Medulla oblongata (tissue), 1 donor: ENCODE measurements around the gene CPE.

Experiments
- DNase-seq: peaks from one replicate; pipeline ENCODE4 v3.0.0-alpha.2; 2015; ENCODE audit errors: extremely low spot score

CPE gene

DNA sequence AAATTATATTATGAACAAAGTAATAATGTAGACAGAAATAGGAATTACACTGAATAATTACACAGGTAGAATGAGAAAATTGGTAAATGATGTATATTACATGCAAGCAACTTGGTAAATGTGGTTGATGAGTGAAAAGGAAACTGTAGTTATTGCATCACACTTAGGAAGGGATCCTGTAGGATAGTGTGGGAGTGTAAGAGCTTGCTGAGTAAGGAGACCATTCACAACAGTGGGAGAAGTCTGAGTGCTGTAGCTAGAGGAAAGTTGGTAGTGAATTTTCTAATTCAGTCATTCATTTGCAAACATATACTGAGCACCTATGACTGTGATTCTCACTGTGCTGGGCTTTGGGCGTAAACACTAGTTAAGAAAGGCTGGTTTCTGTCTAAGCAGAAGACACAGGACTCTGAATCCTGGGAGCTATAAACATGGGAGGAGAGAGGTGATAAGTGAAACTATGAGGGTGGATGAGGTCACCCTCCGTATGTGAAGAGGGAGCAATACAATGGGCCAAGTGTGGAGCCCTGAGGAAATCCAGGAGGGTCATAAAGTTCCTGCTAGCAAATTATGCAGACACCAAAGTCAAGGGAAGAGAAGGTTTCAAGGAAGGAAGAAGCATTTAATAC lies 14.2 kb upstream of the CPE start:
- DNase-seq, result no peak

DNA sequence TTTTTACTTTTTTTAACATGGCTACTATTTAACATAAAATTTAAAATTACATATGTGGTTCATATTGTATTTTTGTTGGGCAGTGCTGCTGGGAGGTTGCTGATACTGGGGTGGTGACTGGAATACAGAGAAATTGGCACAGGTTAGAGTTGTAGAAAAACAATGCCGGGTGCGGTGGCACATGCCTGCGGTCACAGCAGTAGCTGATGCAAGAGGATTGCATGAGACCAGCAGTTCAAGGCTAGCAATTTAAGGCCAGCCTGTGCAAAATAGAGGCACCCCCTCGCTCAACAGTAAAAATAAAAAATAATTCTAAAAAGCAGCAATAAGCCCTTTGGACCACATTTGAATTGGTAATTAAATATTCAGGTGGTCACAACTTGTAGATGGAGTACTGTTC lies 11.8 kb upstream of the CPE start:
- no peak for DNase-seq

DNA sequence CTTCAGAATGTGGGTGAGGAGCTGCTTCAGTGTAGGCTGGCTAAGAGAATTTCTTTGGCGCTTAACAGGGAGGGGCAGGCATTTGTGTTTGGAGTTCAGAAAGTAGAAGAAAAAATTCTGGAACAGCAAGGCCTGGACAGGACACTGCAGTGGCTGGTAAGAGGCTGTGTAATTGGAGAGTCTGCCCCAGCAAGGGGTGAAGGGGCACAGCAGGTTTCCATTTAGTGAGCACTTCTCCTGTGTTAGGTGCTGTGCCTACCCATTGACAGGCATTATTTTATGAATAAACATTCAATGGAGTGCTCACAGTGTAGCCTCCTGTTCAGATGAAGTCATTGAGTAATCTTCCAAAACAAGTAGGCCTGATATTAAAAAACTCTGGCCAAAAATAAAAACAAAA lies 10.7 kb upstream of the CPE start:
- DNase-seq, result no peak

DNA sequence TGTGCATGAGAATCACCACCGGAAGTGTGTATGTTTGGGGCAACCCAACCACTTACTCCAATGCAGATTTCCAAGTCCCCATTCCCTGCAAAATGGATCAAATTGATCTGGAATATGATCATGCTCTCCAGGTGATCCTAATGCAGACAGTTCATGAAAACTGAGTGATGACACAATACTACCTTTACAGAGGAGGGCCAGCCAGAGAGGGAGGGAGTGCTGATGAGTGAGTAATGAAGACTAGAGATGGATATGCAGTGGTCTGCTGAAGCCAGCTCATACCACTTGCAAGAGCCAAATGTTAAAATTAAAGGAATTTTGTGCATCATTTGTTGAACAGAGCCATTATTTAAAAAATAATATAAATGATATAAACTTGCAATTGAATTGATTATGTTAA lies 10.2 kb upstream of the CPE start:
- no peak for DNase-seq

DNA sequence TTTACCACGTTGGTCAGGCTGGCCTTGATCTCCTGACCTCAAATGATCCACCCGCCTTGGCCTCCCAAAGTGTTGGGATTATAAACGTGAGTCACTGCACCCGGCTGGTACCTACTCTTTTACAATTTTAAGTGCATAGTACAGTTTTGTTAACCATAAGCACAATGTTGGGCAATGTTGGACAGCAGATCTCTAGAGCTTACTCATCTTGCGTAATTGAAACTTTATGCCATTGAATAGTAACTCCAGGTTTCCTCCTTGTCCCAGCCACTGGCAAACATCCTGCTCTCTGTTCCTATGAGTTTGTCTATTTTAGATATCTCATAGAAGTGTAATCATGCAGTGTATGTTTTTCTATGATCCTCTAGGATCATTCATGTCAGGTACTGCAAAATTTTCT lies 9.3 kb upstream of the CPE start:
- no peak for DNase-seq

DNA sequence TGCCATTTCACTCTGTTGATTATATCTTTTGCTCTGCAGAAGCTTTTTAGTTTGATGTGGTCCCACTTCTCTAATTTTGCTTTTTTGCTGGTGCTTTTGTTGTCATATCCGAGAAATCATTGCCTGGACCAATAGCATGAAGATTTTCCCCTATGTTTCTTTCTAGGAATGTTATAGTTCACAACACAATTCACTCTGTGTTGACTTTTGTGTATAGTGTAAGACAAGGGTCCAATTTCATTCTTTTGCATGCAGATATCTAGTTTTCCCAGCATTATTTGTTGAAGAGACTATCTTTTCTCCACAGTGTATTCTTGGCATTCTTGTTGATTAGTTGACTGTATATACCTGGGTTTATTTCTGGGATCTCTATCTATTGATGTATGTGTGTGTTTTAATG lies 8.3 kb upstream of the CPE start:
- DNase-seq, result no peak

DNA sequence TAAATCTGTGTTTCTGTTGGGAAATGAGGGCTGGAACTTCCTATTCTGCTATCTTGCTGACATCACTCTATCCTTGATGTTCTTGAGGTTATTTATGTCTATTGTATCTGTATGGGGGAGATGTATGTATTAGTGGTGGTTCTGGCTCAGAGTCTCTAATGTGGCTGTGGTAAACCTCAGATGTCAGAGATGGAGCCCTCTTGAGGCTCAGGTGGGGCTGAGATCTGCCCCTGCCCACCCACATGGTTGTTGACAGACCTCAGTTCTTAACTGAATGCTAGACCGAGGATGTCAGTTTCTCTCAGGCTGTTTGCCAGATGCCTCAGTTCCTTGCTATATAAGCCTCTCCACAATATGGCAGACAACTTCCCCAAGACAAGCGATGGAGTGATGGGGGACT lies 3.3 kb upstream of the CPE start:
- DNase-seq, result no peak

DNA sequence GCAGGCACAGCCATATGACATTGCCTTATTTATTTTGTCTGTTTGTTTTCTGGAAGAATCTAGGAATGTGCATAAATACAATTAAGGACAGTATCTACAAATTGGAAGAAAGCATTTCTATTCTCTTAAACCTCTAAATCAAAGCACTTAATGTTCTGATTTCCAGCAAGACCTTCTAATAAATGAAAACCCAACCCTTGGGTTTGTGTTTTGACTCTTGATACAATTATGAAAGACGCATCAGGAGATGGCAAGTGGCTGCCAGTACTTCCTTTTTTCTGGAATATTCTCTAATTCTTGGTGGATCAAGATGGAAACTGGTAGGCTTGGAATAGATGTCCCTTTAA lies 437 bp upstream of the CPE start:
- DNase-seq, result no peak

DNA sequence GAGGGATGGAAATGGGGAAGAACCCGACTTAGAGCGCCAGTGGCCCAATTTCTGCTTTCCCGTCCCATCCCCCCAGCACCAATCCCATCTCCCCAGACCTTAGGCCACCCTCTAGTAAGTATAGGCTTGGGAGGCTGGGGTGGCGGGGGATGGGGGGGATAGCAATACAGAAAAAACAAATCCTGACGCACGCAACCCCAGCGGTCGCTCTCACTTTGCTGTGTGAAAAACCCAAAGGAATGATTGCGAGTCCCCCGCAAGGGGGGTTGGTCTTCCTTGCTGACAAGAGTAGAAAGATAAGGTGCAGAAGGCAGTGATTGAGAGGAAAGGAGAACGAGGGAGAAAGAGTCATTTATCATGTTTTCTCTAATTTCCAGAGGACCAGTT lies 863 bp downstream of the CPE start:
- DNase-seq, result peak; percentile 41

DNA sequence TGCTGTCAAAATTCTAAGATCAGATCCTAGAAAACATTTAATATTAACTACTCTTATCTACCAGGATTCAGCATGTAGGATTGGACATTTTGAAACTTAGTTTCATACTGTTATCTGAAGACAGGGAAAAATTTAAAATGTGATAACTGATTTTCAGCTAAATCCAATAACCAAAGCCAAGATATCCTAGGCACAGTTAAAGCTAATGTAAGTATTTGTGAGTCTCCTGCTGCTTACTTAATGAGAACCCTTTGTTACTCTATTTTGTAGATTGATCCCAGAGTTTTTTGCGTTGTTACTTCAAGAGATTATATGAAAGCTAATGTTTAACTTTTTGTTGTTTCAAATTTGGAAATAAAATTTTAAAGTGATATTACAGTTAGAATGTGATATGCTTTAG lies 2.0 kb downstream of the CPE start:
- no peak for DNase-seq

DNA sequence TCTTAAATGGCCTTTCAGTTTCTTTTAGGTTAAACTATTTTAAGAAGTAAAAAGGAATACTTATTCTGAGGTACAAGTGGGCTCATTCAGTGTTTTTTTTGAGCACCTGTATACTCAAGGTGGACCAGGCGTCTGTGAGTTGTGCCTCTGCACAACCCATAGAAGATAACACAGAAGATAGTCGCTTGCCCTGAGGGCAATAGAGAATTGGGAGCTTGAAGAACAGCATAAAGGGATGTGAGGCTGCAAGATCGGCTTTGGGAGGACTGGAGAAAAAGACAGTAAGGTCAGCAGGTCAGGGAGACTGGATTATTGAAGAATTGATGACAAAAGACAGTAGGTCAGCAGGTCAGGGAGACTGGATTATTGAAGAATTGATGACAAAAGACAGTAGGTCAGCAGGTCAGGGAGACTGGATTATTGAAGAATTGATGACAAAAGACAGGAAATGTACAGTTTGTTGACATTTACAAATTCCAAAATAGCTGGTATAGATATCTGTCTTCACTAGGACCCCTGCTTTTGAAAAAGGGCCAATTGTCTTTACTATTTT lies 3.1 kb downstream of the CPE start:
- no peak for DNase-seq

DNA sequence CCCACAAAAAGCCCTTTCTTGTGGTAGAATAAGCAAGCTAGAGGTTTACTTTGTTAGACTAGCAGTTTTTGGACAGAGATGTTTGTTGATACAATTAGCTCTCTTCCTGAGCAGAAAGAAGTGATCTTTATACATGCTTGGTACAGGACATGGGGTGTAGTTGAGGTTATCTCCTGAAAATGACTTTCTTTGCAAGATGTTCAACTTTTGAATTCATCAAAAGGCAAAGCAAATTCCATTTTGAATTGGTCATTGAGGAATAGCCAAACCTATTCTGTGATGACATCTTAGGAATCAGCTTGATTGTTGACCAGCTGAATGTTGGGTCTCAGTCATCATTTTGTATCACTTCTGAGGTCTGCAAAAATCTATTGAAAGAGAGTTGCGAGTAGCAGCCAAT lies 3.8 kb downstream of the CPE start:
- DNase-seq, result peak; percentile 5

DNA sequence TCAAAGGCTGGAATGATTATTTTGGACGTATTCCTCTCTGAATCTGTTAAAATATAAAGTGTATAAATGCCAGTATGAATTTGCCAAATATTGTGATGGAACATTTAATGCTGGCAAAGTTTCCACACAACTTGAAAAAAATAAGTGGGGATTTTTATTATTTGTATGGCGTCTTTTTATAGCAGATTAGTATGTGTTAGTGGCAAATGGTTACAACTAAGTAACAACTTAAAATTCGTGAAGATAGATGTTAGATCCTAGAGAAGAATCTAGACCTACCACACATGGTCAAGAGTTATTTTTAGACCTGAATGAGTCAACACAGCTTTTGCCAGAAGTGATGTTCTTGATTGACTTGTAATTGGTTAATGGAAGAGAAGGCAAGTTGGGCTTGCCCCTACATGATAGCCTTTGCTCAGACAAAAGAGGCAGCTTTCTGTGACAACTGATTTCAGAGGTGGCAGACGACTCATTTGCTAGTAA lies 4.8 kb downstream of the CPE start:
- peak; percentile 14 for DNase-seq

DNA sequence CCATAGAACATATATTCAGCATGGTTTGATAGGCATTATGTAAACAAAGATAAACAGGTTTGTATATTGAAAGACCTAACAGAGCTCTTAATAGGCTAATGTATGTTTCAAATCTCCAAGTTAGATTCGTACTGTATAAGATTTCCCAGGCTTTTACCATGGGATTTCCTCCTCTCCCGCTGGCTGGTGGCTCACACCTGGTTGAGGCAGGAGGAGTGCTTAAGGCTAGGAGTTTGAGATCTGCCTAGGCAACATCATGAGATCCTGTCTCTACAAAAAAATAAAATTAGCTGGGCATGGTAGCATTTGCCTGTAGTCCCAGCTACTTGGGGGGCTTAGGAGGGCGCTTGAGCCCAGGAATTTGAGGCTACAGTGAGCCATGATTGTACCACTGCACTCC lies 5.4 kb downstream of the CPE start:
- no peak for DNase-seq

DNA sequence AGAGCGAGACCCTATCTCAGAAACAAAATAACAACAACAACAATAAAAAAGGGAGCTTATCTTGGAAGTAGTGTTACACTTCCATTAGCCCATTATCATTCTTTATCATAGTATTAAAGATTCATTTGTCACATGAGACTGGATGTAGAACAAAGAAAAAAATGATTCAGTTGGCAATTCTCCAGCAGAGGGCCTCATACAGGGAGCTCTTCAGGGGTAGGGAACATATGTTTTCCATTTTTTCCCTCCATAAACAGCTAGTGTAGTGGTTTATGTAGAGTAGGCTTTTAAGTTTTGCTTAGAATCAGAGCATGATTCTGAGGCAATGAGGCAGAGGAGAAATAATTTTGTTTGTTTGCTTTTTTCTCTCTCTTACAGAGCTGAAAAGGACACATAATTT lies 5.8 kb downstream of the CPE start:
- no peak for DNase-seq

DNA sequence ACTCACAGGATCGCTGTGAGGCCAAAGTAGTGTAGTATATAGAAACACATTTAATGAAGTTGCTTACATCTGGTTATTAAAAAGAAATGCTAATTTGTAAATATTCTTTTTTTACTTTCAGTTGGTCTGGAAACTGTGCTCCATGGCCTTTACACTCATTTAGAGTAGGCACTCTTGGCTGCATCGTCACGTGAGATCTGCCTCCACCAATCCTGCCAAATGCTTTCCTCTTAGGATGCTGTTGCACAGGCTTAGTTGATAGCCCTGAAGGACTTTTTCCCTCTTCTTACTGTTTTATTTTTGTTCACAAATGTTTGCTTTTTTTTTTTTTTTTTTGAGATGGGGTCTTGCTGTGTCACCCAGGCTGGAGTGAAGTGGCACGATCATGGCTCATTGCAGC lies 6.3 kb downstream of the CPE start:
- peak; percentile 19 for DNase-seq

DNA sequence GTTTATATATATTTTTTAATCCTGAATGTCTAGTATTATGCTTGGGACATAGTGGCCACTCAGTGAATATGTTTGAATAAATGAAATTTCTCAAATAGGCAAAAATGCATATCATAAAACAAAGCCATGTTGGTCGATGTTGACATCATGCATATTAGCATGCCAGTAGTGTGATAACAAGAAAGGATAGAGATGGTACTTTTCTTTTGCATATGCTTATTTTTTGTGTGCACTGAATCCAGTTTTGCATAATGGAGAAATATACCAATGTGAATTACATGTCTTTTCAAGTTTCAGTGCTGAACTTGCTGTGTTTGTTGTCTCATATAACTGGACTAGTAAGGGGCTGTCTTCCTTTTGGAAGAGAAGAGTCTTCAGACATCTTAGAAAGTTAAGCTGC lies 7.5 kb downstream of the CPE start:
- DNase-seq, result no peak

DNA sequence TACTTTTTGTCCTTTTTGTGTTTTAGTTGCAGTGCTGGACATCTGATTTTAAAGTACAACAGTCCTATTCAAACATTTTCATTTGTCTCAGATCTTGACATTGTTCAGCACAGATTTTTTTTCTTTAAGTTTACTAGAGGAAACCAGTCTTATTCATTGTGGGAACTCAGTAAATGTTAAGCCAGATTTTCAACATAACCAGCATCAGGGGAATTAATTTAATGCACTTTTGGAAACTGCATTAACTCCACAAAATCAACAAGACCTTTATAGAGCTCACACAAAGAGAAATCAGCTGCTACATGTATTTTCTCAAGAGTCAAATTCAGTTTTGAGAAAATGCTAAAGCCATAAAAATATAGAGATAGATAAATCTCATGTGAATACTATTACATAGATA lies 9.9 kb downstream of the CPE start:
- no peak for DNase-seq

DNA sequence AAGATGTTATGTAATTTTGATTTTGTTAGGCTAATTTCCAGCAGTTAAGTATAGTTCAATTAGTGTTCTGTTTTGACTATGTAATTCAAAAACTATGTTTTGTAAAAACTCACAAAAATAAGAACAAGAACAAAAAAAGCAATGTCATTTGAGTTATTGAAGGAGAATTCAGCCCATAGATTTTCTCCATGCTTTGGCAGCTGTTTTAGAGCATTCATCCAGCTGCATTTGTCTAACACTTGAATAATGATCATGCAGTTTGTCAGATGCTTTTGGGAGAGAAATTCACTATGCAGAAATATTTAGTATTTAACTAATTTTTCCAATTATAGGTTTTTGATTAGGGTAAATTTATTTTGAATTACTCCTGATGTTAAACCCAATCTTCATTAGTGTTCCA lies 14.2 kb downstream of the CPE start:
- DNase-seq, result no peak

DNA sequence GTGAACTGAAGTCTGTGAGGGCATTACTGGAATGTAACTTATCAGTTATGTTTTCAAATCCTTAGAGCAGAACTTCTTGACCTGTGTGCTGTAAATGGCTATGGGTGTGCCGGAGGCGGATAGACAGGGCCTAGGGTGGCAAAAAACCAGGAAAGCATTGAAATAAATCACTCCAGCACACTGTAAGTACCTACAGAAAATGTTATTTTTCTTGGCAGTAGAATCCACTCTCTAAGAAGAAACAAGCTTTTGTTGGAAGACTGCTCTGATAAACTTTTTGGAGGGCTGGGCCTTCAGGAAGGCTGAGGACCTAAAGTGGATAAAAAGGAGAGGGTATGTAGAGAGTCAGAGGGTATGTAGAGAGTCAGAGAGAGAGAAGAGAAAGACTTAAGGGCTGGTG lies 14.9 kb downstream of the CPE start:
- DNase-seq, result no peak

DNA sequence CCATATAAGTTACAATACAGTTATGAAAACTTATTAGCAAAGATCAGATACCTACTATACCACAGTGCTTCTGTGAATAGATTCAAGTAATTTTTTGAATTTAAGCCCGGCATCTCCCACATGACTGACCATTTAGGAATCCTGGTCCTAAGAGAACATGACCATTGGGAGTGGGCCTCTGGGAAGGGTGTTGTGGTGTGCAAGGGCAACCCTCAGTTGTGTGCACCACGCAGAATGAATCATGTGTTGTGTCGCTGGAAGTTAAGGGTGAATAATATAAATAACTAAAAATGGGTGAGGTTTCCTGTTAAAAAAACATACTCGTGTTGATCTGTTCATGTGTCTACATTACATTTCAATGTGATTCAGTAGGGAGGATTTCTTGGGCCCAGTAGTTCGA lies 15.5 kb downstream of the CPE start:
- DNase-seq, result no peak

DNA sequence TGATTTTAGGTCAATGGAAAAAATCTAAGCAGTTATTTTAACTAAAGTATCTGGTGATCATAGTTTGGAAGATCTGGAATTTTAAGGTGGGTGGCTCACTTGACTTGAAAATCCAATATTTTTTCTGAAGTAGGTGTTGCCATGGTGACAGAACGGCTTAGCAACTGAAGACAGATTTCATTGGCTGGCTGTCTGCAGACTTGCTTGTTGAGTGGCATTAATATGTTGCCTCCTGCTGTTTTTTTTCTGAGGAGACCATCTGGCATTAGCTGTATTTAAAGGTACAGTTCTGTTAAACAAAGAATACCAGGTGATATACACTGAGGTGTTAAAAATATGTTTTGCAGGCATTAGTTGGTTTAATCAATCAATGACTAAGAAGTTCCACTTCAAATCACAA lies 19.8 kb downstream of the CPE start:
- no peak for DNase-seq

DNA sequence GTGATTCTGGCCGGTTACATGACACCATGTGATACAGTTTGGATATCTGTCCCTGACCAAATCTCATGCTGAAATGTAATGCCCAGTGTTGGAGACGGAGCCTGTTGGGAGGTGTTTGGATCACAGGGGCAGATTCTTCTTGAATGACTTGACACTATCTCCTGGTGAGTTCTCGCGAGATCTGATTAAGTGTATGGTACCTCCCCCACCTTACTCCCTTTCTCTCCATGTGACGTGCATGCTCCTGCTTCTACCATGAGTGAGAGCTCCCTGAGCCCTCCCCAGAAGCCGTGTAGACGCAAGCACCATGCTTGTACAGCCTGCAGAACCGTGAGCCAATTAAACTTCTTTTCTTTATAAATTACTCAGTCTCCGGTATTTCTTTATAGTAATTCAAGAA lies 23.6 kb downstream of the CPE start:
- no peak for DNase-seq

DNA sequence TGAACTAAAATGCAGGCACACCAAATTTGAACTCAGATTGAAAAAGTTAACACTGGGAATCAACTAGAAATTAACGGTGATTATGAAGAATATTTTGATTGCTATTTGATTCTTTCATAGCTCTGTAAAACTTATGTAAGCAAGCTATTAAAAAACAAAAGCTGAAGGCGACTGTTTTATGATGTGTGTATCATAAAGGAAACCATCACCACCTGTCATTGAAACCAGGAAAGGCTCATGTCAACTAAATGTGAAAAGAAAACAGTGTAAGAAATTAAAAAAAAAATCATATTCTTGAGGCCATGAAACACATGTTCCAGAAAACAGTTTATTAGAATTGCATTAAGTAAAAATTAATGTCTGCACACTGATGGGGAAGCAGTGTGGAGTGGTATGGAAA lies 24.2 kb downstream of the CPE start:
- no peak for DNase-seq
